PC-9 (cell line): ENCODE results near the gene PHLDA3. TPM values are rescaled to one million over a fixed set of nuclear protein-coding genes. Genes with fewer than 3 reads are reported as not detected.

ENCODE experiments used
- BruUV-seq: library from RNA; stranded (reverse); fragments of 400-500 nt; replicated peaks from 2 replicates; lab custom pipeline; 2021; lab: Mats Ljungman, UMichigan
- CTCF ChIA-PET: fragments of 300-600 bp; sonication (Branson Sonifier 250); formaldehyde crosslinking; loops from one replicate; lab custom pipeline; 2022; ENCODE audit warnings: antibody characterized with exemption; lab: Charles Lee
- POLR2A ChIA-PET: fragments of 300-600 bp; sonication (Branson Sonifier 250); formaldehyde crosslinking; loops from one replicate; lab custom pipeline; 2022; ENCODE audit warnings: antibody characterized with exemption; ENCODE audit not compliant: unreplicated experiment; lab: Charles Lee
- DNase-seq, 2 experiments: peaks; one replicate each; pipeline versions ENCODE4 v3.0.0 to v3.0.0-alpha.2; 2015 to 2022; ENCODE audit warnings: mixed read lengths in 1 of 2
- H2AFZ ChIP-seq: fragments of 200-600 bp; sonication (generic); 2 replicates; pipeline ENCODE4 v1.8.1; 2017; ENCODE audit warnings: antibody characterized with exemption
- H3F3A ChIP-seq: fragments of 200-600 bp; sonication (generic); 2 replicates; pipeline ENCODE4 v1.8.1; 2017; ENCODE audit warnings: antibody characterized with exemption, mild to moderate bottlenecking, low read depth; ENCODE audit not compliant: insufficient read depth
- H3K27ac ChIP-seq: fragments of 200-600 bp; sonication (generic); 2 replicates; pipeline ENCODE4 v1.6.1; 2016; ENCODE audit warnings: mixed run types
- H3K27me3 ChIP-seq: fragments of 200-600 bp; sonication (generic); 2 replicates; pipeline ENCODE4 v1.6.1; 2016; ENCODE audit warnings: low read depth, mixed run types; ENCODE audit not compliant: insufficient read depth
- H3K36me3 ChIP-seq: fragments of 200-600 bp; sonication (generic); 2 replicates; pipeline ENCODE4 v1.6.1; 2016; ENCODE audit warnings: low read depth, mixed run types
- H3K4me1 ChIP-seq: fragments of 200-600 bp; sonication (generic); replicated peaks from 2 replicates; pipeline ENCODE4 v1.6.1; 2016; ENCODE audit warnings: mixed run types; ENCODE audit not compliant: insufficient read depth
- H3K4me2 ChIP-seq: fragments of 200-600 bp; sonication (generic); 2 replicates; pipeline ENCODE4 v1.6.1; 2017; ENCODE audit warnings: mixed run types
- H3K4me3 ChIP-seq: fragments of 200-600 bp; sonication (generic); 2 replicates; pipeline ENCODE4 v1.6.1; 2016; ENCODE audit warnings: mixed run types
- H3K79me2 ChIP-seq: fragments of 200-600 bp; sonication (generic); 2 replicates; pipeline ENCODE4 v1.6.1; 2017; ENCODE audit warnings: low read depth, mixed run types
- H3K9me2 ChIP-seq: fragments of 200-600 bp; sonication (generic); 2 replicates; pipeline ENCODE4 v1.8.1; 2017; ENCODE audit warnings: mild to moderate bottlenecking; ENCODE audit not compliant: insufficient read depth
- H3K9me3 ChIP-seq: fragments of 200-600 bp; sonication (generic); 2 replicates; pipeline ENCODE4 v1.8.1; 2016; ENCODE audit warnings: low read depth; ENCODE audit not compliant: insufficient read depth
- H4K20me1 ChIP-seq: fragments of 200-600 bp; sonication (generic); 2 replicates; pipeline ENCODE4 v1.8.1; 2017; ENCODE audit not compliant: insufficient read depth
- EZH2 ChIP-seq: fragments of 200-600 bp; sonication (generic); IDR thresholded peaks from 2 replicates; pipeline ENCODE4 v1.8.0; 2017; ENCODE audit warnings: antibody characterized with exemption, low read depth
- intact Hi-C: fragments of 100-400 bp; cut with micrococcal nuclease; formaldehyde crosslinking; loops from one replicate; pipeline ENCODE4 v1.10.0; 2022; ENCODE audit not compliant: unreplicated experiment
- total RNA-seq: library from RNA; stranded (reverse); gene quantifications from 2 replicates; pipeline ENCODE4 v1.2.3, GENCODE V29; 2021
- TF ChIP-seq, protein P1 (sequence below): fragments of 200-600 bp; sonication (generic); conservative IDR thresholded peaks from 2 replicates; pipeline ENCODE4 v1.6.1; 2017; ENCODE audit warnings: mixed run types, antibody characterized with exemption, mild to moderate bottlenecking, moderate library complexity

The PHLDA3 gene
- total RNA-seq, 1 experiment from 2014 or later = 31.6 TPM

GRCh38 chr1:201444792-201445191, 24.2 kb downstream of the PHLDA3 start:
- Histone ChIP-seq H2AFZ (no peak overlapping the region), H3K4me2 (no peak overlapping the region), H3K4me1 (peaks cover 22% of the 10 kb centered on the region), H3K9me3 (no peaks in the 10 kb centered on the region; the same call in 1 of the 2 replicates), H3K36me3 (no peaks in the 10 kb centered on the region), H3K9me2 (no peaks in the 10 kb centered on the region), H3K27ac (no peak overlapping the region), H4K20me1 (no peaks in the 10 kb centered on the region), H3F3A (peaks cover 8% of the 10 kb centered on the region; the same call in 1 of the 2 replicates), H3K4me3 (no peak overlapping the region), H3K27me3 (no peaks in the 10 kb centered on the region), H3K79me2 (no peaks in the 10 kb centered on the region)
- TF ChIP-seq, protein P1, sequence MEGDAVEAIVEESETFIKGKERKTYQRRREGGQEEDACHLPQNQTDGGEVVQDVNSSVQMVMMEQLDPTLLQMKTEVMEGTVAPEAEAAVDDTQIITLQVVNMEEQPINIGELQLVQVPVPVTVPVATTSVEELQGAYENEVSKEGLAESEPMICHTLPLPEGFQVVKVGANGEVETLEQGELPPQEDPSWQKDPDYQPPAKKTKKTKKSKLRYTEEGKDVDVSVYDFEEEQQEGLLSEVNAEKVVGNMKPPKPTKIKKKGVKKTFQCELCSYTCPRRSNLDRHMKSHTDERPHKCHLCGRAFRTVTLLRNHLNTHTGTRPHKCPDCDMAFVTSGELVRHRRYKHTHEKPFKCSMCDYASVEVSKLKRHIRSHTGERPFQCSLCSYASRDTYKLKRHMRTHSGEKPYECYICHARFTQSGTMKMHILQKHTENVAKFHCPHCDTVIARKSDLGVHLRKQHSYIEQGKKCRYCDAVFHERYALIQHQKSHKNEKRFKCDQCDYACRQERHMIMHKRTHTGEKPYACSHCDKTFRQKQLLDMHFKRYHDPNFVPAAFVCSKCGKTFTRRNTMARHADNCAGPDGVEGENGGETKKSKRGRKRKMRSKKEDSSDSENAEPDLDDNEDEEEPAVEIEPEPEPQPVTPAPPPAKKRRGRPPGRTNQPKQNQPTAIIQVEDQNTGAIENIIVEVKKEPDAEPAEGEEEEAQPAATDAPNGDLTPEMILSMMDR = no peak
- no peak for TF ChIP-seq EZH2
- BruUV-seq = no TSS peak
- intact Hi-C loops = no loop called here
- ChIA-PET CTCF (no interaction called here), POLR2A (no interaction called here)
- DNase-seq = no peak

- Histone ChIP-seq H3K9me3 (no peaks in the 10 kb centered on the region; the same call in 1 of the 2 replicates), H3K4me1 (peaks cover 17% of the 10 kb centered on the region), H2AFZ (no peak overlapping the region), H3F3A (peaks cover 5% of the 10 kb centered on the region; the same call in 1 of the 2 replicates), H3K79me2 (no peaks in the 10 kb centered on the region), H3K27ac (no peak overlapping the region), H3K27me3 (no peaks in the 10 kb centered on the region), H3K9me2 (no peaks in the 10 kb centered on the region), H3K36me3 (no peaks in the 10 kb centered on the region), H3K4me3 (no peak overlapping the region), H4K20me1 (no peaks in the 10 kb centered on the region), H3K4me2 (no peak overlapping the region)
- ChIA-PET CTCF (no interaction called here), POLR2A (no interaction called here)
- intact Hi-C loops = no loop called here
- TF ChIP-seq, protein P1 = no peak
- TF ChIP-seq EZH2 = no peak
- BruUV-seq = no TSS peak
- DNase-seq = no peak
Observed at GRCh38 chr1:201443747-201444146, 25.2 kb downstream of the PHLDA3 start.

DNA sequence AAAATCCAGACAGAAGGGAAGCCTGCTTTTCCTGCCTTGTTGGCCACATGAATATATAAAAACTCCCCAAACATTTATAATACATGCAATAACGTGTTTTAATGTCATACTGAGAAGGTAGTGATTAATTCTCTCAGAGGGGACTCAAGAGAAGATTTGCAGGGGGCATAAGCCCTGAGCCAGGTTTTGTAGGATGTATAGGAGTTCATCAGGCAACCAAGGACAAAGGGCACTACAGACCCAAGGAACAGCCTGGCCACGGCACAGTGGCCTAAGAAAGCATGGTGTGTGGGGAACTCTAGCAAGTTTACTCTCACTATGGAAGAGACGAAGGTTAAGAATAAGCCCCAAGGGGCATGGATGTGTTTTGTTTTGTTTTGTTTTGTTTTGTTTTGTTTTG, 32.0 kb downstream of the PHLDA3 start:
- DNase-seq = no peak
- Histone ChIP-seq H3K9me3 (no peaks in the 10 kb centered on the region), H3K9me2 (no peaks in the 10 kb centered on the region), H2AFZ (no peak overlapping the region), H3K27ac (no peak overlapping the region), H3K4me3 (no peak overlapping the region), H3F3A (peaks cover 20% of the 10 kb centered on the region), H3K4me2 (no peak overlapping the region), H3K36me3 (no peaks in the 10 kb centered on the region), H3K27me3 (no peaks in the 10 kb centered on the region), H4K20me1 (no peaks in the 10 kb centered on the region), H3K79me2 (no peaks in the 10 kb centered on the region), H3K4me1 (peaks cover 19% of the 10 kb centered on the region)
- ChIA-PET POLR2A (no interaction called here), CTCF (interaction anchor here (0.6 to 2.0 kb wide), 6 partner anchors 11 to 80 kb away, joined by 3 to 20 read pairs (median 4); no protein-coding TSS in a partner anchor)
- BruUV-seq = no TSS peak
- intact Hi-C loops = loop anchor here (5.0 kb wide), 1 partner anchor 55 kb away; no protein-coding TSS in a partner anchor
- no peak for TF ChIP-seq EZH2
- TF ChIP-seq, protein P1 = no peak
